ENCODE data around the gene TCF3. TPM values are rescaled to one million over a fixed set of nuclear protein-coding genes. Genes with fewer than 3 reads are reported as not detected.

Gene TCF3
- total and polyA plus RNA-seq, 2 of the 8 experiments (the other 6 are each of a cell fraction or from before 2014, with no cell fraction given): 241 to 348 TPM

DNA sequence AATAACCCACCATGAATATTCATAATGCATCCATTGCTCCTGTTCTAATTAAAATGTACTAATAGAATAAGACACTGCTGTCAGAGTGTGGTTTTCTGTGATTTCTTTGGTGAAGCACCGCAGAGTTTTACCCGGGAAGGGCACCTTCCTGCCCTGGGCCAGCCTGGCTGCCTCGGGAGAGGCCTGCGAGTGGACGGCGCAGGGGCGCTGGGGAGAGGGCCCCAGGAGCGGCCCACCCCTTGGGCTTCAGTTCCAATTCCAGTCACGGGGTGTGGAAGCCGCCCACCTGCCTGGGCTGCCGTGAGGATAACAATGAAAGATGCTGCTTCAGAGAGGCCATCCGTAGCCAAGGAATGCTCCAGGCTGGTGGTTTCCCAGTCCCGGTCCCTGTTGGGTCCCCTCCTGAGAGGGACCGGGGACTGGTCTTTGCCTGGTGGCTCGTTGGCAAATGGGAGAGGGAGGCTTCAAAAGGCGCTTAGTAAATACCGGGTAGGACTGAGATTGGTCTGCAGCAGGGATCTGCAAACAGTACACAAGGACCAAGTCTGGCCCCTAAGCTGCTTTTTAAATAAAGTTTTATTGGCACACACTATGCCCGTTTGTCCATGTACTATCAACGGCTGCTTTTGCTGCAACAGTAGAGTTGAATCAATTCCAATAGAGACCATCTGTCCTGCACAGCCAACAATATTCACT is 18.0 kb downstream of the TCF3 start:
- Histone ChIP-seq H3K9me3 (ENCODE audit: insufficient read depth in 2 of 2, low read depth in 1 of 2, low read length in 1 of 2) (0 out of 4 replicates have a peak, but pooled peaks cover 0 to 2% of the 10 kb centered on the region in 2 experiments), H2BK120ac (replicated peaks; ENCODE audit: low read depth, low read length) (no peak overlapping the region), H3K27me3 (replicated peaks in 1 of 4; ENCODE audit: control insufficient read depth in 3 of 4, extremely low read depth in 1 of 4, insufficient read depth in 3 of 4, low read length in 3 of 4) (no peaks in the 10 kb centered on the region), H3K18ac (ENCODE audit: extremely low read depth, low read length) (no peak overlapping the region), H2BK5ac (ENCODE audit: low read depth, low read length) (no peak overlapping the region), H2BK12ac (ENCODE audit: low read depth, low read length) (no peak overlapping the region), H3K4me2 (ENCODE audit: insufficient read depth in 1 of 2, low read depth in 2 of 2, low read length in 2 of 2) (no peak overlapping the region), H3K23me2 (ENCODE audit: low read depth, low read length) (no peaks in the 10 kb centered on the region), H4K20me1 (replicated peaks in 1 of 2; ENCODE audit: control insufficient read depth in 1 of 2, insufficient read depth in 2 of 2, low read length in 2 of 2) (peaks cover 20 to 52% of the 10 kb centered on the region in 2 experiments), H3K27ac (ENCODE audit: low read depth, low read length) (no peak overlapping the region), H3K4me1 (replicated peaks in 1 of 4; ENCODE audit: control insufficient read depth in 3 of 4, insufficient read depth in 4 of 4, low read length in 3 of 4) (no peaks in the 10 kb centered on the region), H3K79me2 (ENCODE audit: control insufficient read depth in 1 of 2, insufficient read depth in 2 of 2, low read length in 2 of 2) (peaks cover 4 to 61% of the 10 kb centered on the region in 2 experiments), H3K4me3 (ENCODE audit: extremely low read depth in 1 of 4, insufficient read depth in 2 of 4, low read depth in 3 of 4, low read length in 4 of 4) (no peak overlapping the region), H3K56ac (replicated peaks; ENCODE audit: insufficient read length, low read depth, low read length) (no peak overlapping the region), H2BK15ac (ENCODE audit: low read length) (no peak overlapping the region), H3K23ac (ENCODE audit: insufficient read length) (no peak overlapping the region), H2AFZ (ENCODE audit: low read length) (no peak overlapping the region), H2BK20ac (ENCODE audit: low read length) (no peak overlapping the region), H2AK5ac (ENCODE audit: low read depth, low read length) (no peak overlapping the region), H3K79me1 (ENCODE audit: low read depth, low read length) (peaks cover 21% of the 10 kb centered on the region), H4K8ac (ENCODE audit: extremely low read depth, insufficient read depth, low read length) (no peak overlapping the region), H3K9ac (replicated peaks in 1 of 4; ENCODE audit: extremely low read depth in 1 of 4, low read depth in 3 of 4, low read length in 3 of 4) (no peak overlapping the region), H3K36me3 (ENCODE audit: control insufficient read depth in 2 of 4, insufficient read depth in 4 of 4, low read length in 3 of 4) (peaks cover 16 to 65% (median 50%) of the 10 kb centered on the region in 4 experiments), H4K5ac (ENCODE audit: insufficient read length, low read depth, low read length) (no peak overlapping the region), H4K91ac (replicated peaks; ENCODE audit: insufficient read length, low read length) (no peak overlapping the region), H3K4ac (replicated peaks; ENCODE audit: insufficient read length, low read depth, low read length) (no peak overlapping the region), H3K14ac (ENCODE audit: insufficient read length) (no peak overlapping the region)
- FAIRE-seq (no peak), DNase-seq (ENCODE audit: low read depth in 1 of 2, low spot score in 2 of 2) (no peak)
- TF ChIP-seq CBX5 (IDR thresholded peaks at IDR 0.05; ENCODE audit: low read depth, low read length) (no peak), BCL11A (IDR thresholded peaks at IDR 0.05; ENCODE audit: low read depth in 2 of 2, low read length in 2 of 2) (no peak), SRF (IDR thresholded peaks at IDR 0.05; ENCODE audit: low read depth, low read length) (no peak), MAFK (IDR thresholded peaks at IDR 0.05; ENCODE audit: low read depth, low read length) (no peak), KDM1A (IDR thresholded peaks at IDR 0.05; ENCODE audit: borderline replicate concordance, low read length) (no peak), RXRA (IDR thresholded peaks at IDR 0.05; ENCODE audit: insufficient read depth, low read depth, low read length) (no peak), CEBPB (IDR thresholded peaks at IDR 0.05; ENCODE audit: low read depth, low read length) (no peak), SIN3A (conservative IDR thresholded peaks at IDR 0.05 in 1 of 2, IDR thresholded peaks at IDR 0.05 in 1 of 2; ENCODE audit: low read depth in 1 of 2, low read length in 2 of 2) (no peak), RFX5 (IDR thresholded peaks at IDR 0.05; ENCODE audit: borderline replicate concordance, low read depth, low read length) (no peak), CREB1 (IDR thresholded peaks at IDR 0.05) (no peak), EGR1 (IDR thresholded peaks at IDR 0.05; ENCODE audit: borderline replicate concordance, low read depth, low read length) (no peak), PHF8 (conservative IDR thresholded peaks at IDR 0.05; ENCODE audit: low read depth, low read length) (no peak)
- ChIA-PET CTCF (ENCODE audit: partially characterized antibody) (interaction anchor here (1.2 kb wide), 1 partner anchor 134 kb away, joined by 4 read pairs; no protein-coding TSS in a partner anchor), POLR2A (ENCODE audit: partially characterized antibody) (interaction anchor here (1.2 to 2.2 kb wide), 8 partner anchors 9 to 26 kb away, joined by 3 to 20 read pairs (median 5); partner anchors contain the start of gene TCF3)
- 90% methylated on average over 19 of the region's 19 CpGs; no CpG with 5 or more reads in 1 of the 2 experiments for WGBS, 2 experiments (ENCODE audit: extremely low coverage in 1 of 2, insufficient coverage in 1 of 2, insufficient read length in 1 of 2, insufficient replicate concordance in 2 of 2, low coverage in 1 of 2, low lambda C conversion rate in 2 of 2, missing lambda C conversion rate in 1 of 2)

Measured in H1 (cell line).